ENCODE measurements around the gene GNAS-AS1. TPM values are rescaled to one million over a fixed set of nuclear protein-coding genes. Genes with fewer than 3 reads are reported as not detected.

The GNAS-AS1 gene

DNA sequence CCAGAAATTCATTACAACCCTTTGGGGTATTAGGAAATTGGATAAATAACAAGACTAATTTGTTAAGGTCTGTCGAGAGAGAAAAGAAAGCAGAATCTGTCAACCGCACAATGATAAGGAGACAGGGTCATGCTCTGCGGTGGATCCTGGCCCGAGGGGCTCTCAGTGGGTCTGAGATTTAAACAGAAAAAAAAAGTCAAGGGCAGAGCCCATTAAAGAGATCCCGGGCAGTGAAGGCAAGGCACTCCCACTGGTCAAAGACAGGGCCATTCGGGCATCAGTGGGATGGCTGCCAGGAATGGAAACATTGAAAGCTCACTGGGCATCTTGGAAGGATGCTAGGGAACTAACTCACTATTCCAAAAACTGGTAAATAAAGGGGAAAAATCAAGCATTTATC is 77.9 kb downstream of the GNAS-AS1 start:
- Histone ChIP-seq H3K27ac (replicated peaks; ENCODE audit: low read length) (no peak overlapping the region), H2AFZ (ENCODE audit: low read length) (no peak overlapping the region), H3K4me3 (ENCODE audit: low read length in 2 of 2) (no peak overlapping the region), H3K9me3 (replicated peaks in 1 of 2; ENCODE audit: control insufficient read depth in 2 of 2, insufficient read depth in 1 of 2, low read depth in 1 of 2, low read length in 2 of 2) (no peaks in the 10 kb centered on the region), H3K14ac (ENCODE audit: low read length) (no peak overlapping the region), H2BK120ac (ENCODE audit: low read depth, low read length) (no peak overlapping the region), H4K91ac (ENCODE audit: low read depth, low read length, poor library complexity) (no peak overlapping the region), H2BK5ac (ENCODE audit: low read length) (no peak overlapping the region), H3K36me3 (replicated peaks in 1 of 2; ENCODE audit: control insufficient read depth in 2 of 2, insufficient read depth in 2 of 2, low read length in 2 of 2) (no peaks in the 10 kb centered on the region), H4K8ac (ENCODE audit: low read depth, low read length) (no peak overlapping the region), H3K18ac (ENCODE audit: low read length) (no peak overlapping the region), H3K9ac (ENCODE audit: low read depth, low read length, poor library complexity) (no peak overlapping the region), H3K79me1 (ENCODE audit: low read depth, low read length) (no peaks in the 10 kb centered on the region), H2BK12ac (ENCODE audit: low read length) (no peak overlapping the region), H3K23ac (ENCODE audit: low read depth, low read length, poor library complexity) (no peak overlapping the region), H2AK5ac (ENCODE audit: low read depth, low read length) (no peak overlapping the region), H3K4ac (ENCODE audit: low read length) (no peak overlapping the region), H3K4me1 (ENCODE audit: control insufficient read depth in 2 of 2, insufficient read depth in 1 of 2, low read depth in 1 of 2, low read length in 2 of 2) (no peaks in the 10 kb centered on the region), H3K27me3 (ENCODE audit: control insufficient read depth in 3 of 3, insufficient read depth in 3 of 3, low read depth in 1 of 3, low read length in 3 of 3) (peaks cover 0 to 15% (median 0%) of the 10 kb centered on the region in 3 experiments), H2BK15ac (ENCODE audit: low read length) (no peak overlapping the region), H3K4me2 (ENCODE audit: insufficient read depth, low read length, poor library complexity, severe bottlenecking) (no peak overlapping the region)
- WGBS, 2 donors (ENCODE audit: extremely low coverage in 2 of 2, insufficient read length in 2 of 2, insufficient replicate concordance in 1 of 2) = no CpG with 5 or more reads among the region's 6 CpGs
- no peak for DNase-seq (ENCODE audit: low spot score)

Small RNA genes lying within 50 kb of the gene (small RNA-seq; reads per million reads assigned to genes)
- gene MIR298 (ENCODE audit: insufficient read depth) = 3.5 reads per million
- gene RF02127 (ENCODE audit: insufficient read depth) = not detected
- not detected for gene RF02128 (ENCODE audit: insufficient read depth)
- gene RF02130 (ENCODE audit: insufficient read depth) = not detected
- gene RF02131 (ENCODE audit: insufficient read depth) = not detected

Measured in neuronal stem cell (in vitro differentiated cells).